GM12892 (cell line): ENCODE data around the gene EXOC6B.

Experiments used
- DNase-seq: peaks from one replicate; pipeline ENCODE4 v3.0.0; 2011; ENCODE audit not compliant: insufficient read length
- FAIRE-seq: peaks from 2 replicates; lab custom pipeline; 2011; peaks lifted over from hg19 to GRCh38; lab: Jason Lieb, UNC
- POLR2A ChIP-seq: IDR thresholded peaks from 2 replicates; pipeline ENCODE4 v1.6.1; 2011; ENCODE audit warnings: low read depth, low read length, control low read depth
- POLR2AphosphoS5 ChIP-seq: IDR thresholded peaks from 2 replicates; pipeline ENCODE4 v1.6.1; 2011; ENCODE audit warnings: low read depth, low read length, control low read depth
- TAF1 ChIP-seq: IDR thresholded peaks from 2 replicates; pipeline ENCODE4 v1.6.1; 2011; ENCODE audit warnings: low read depth, mild to moderate bottlenecking, control low read depth, low read length, borderline replicate concordance

Gene EXOC6B

GRCh38 chr2:72144632-72145288 lies 681.1 kb downstream of the EXOC6B start:
- FAIRE-seq, result no peak
- no peak for DNase-seq
- TF ChIP-seq POLR2AphosphoS5, result no peak
- TF ChIP-seq TAF1, result no peak
- no peak for TF ChIP-seq POLR2A

DNA sequence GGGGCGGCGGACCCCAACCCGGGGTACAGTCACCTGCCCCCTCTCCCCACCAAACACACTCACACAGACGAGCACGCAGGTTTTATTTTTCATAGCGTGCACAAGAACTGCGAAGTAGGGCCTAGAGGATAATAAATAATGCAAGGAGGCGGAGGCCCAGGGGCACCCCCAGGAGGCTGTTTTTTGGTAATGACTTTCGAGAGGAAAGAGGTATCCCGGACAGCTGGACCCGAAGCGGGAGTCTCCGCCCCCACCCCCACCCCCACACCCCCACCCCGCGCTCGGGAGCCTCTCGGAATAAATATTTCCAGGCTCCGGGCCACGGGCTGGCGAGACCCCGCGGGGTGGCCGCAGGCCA lies 681.6 kb downstream of the EXOC6B start:
- TF ChIP-seq TAF1, result no peak
- TF ChIP-seq POLR2A, result no peak
- no peak for TF ChIP-seq POLR2AphosphoS5
- FAIRE-seq (no peak), DNase-seq (no peak)

DNA sequence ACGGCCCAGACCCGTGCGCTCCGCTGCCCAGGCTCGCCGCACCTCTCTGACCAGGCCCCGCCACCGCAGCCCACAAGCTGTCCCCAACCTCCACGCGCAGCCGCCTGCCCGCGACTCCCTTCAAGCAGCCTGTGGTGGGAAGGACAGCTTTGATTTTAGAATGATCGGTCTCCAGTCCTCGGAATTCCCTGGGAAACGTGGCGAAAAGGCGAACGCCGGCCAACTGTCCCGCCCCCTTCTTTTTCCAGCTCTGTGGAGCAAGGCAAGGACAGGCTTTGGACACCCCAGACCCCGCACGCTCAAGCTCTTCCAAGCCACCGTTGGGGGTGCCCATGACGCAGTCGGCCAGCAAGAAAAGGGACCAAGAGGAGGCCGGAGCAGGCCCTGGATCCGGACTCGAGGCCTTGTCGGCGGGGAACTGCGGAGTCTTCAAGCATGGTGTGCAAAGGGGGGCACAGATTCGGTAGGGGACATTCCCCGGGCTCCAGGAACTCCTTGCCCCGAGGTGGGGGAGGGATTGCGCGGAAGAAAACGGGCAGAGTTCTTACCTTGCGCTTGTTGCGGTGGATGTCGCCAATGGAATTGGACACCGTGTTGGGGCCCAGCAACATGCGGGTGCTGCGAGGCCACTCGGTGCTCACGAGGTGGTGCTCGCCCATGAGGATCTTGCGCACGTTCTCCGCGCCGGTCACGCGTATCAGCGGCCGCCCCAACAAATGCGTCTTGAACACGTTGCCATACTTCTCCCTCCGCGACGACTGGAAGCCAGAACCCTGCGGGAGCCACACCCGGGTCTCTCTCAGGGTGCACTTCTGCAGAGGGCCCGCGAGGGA lies 682.2 kb downstream of the EXOC6B start:
- no peak for FAIRE-seq
- no peak for DNase-seq
- TF ChIP-seq TAF1 (no peak), POLR2AphosphoS5 (no peak), POLR2A (no peak)

GRCh38 chr2:72142570-72143440 lies 683.0 kb downstream of the EXOC6B start:
- FAIRE-seq (no peak), DNase-seq (no peak)
- TF ChIP-seq POLR2A, result no peak
- TF ChIP-seq TAF1, result no peak
- TF ChIP-seq POLR2AphosphoS5, result no peak

- no peak for DNase-seq
- no peak for TF ChIP-seq POLR2AphosphoS5
- no peak for TF ChIP-seq TAF1
- TF ChIP-seq POLR2A, result no peak
- FAIRE-seq, result no peak
Measured at GRCh38 chr2:72141881-72142451, 683.9 kb downstream of the EXOC6B start.

GRCh38 chr2:72141032-72141645 lies 684.7 kb downstream of the EXOC6B start:
- no peak for TF ChIP-seq POLR2AphosphoS5
- TF ChIP-seq POLR2A, result no peak
- TF ChIP-seq TAF1, result no peak
- DNase-seq (no peak), FAIRE-seq (no peak)

GRCh38 chr2:72140621-72140960 lies 685.2 kb downstream of the EXOC6B start:
- TF ChIP-seq POLR2AphosphoS5 (no peak), TAF1 (no peak), POLR2A (no peak)
- FAIRE-seq (no peak), DNase-seq (no peak)

DNA sequence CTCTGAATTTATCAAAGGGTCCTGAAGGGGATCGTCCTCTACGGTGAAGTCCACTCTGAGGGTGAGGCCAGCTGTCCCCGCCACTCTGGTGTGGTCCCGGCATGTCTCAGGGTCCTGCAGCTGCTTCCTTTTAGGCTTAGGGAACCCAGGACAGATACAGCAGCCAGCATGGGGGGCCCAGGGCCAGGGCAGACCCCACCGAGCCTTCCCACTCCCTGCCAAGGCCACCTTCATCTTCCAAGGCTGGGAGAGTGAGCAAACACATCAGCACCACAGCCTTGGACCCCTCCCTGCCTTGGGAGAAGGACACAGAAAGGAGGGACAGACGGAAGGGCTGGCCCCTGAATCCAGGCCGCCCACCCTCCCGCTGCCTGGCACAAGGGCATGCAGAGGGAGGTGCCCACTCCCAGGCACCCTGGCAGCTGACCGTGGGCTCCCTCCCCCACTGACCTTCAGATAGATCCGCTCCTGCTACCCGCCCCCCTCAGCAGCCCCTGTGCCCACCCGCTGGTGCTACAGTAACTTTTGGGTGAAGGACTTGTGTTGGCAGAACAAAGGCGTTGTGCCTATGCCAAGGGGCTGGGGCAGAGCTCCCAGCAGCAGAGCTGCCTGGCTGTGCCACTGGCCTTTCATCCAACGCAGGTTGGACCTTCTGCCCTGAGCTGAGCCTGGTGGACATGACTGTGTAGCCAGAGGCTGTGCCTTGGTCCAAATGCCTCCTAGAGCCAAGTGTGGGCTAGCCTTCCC lies 685.8 kb downstream of the EXOC6B start:
- TF ChIP-seq POLR2A, result no peak
- FAIRE-seq (no peak), DNase-seq (no peak)

DNA sequence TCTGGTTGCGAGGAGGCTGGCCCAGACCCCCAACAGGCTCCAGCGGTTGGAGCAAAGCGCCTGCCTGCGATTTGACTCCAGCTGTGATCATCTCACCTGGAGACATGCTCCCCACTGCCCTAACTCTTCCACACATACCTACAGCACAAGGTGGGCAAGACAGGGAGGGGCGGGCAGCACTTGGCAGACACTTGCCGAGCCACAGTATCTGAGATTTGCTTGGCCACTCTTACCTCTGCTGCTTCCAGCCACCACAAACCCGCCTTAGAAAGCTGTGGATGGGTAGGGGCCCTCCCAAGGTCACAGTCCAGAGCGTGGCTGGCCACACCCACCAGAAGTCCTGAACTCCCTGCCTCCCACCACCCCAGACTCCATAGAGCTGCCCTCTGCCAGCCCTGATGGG lies 686.4 kb downstream of the EXOC6B start:
- TF ChIP-seq POLR2A, result no peak
- no peak for TF ChIP-seq TAF1
- FAIRE-seq, result no peak

DNA sequence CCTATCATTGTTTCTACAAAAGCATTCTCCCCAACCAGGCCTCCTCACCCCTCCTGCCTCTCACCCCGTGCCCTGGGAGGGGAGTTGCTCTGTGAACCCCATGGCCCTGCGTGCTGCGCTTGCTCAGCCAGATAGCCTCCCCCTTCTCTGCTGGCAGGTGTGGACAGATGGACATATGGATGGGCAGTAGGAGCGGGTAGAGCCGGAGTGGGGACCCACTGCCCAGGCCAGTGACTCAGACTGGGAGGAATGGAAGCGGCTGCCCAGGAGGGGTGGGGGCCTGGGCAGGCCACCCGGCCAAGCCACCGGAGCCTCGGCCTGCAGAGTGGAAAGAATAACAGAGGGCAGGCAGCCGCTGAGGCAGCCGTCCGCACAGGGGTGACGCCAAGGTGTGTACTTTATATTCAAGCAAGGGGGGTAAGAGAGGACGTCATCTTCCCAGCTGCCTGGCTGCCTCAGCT lies 686.9 kb downstream of the EXOC6B start:
- TF ChIP-seq POLR2A (no peak), POLR2AphosphoS5 (no peak), TAF1 (no peak)
- FAIRE-seq (no peak), DNase-seq (no peak)

More for the DNA sequence above, 686.4 kb downstream of the EXOC6B start:
- DNase-seq, result no peak

GRCh38 chr2:72138011-72138881 lies 687.6 kb downstream of the EXOC6B start:
- no peak for FAIRE-seq
- DNase-seq, result no peak
- TF ChIP-seq POLR2A (no peak), TAF1 (no peak), POLR2AphosphoS5 (no peak)
